ENCODE data around the gene RASA3.

- peak; percentile 47; the same call in 1 of the 2 replicates for TF ChIP-seq CEBPB (IDR thresholded peaks at IDR 0.05; ENCODE audit: low read depth, low read length)
- TF ChIP-seq, protein P1, sequence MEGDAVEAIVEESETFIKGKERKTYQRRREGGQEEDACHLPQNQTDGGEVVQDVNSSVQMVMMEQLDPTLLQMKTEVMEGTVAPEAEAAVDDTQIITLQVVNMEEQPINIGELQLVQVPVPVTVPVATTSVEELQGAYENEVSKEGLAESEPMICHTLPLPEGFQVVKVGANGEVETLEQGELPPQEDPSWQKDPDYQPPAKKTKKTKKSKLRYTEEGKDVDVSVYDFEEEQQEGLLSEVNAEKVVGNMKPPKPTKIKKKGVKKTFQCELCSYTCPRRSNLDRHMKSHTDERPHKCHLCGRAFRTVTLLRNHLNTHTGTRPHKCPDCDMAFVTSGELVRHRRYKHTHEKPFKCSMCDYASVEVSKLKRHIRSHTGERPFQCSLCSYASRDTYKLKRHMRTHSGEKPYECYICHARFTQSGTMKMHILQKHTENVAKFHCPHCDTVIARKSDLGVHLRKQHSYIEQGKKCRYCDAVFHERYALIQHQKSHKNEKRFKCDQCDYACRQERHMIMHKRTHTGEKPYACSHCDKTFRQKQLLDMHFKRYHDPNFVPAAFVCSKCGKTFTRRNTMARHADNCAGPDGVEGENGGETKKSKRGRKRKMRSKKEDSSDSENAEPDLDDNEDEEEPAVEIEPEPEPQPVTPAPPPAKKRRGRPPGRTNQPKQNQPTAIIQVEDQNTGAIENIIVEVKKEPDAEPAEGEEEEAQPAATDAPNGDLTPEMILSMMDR (conservative IDR thresholded peaks at IDR 0.05; ENCODE audit: low read depth, low read length): no peak
- TF ChIP-seq BHLHE40 (IDR thresholded peaks at IDR 0.05; ENCODE audit: low read depth, low read length): peak; percentile 58; the same call in 1 of the 2 replicates
- TF ChIP-seq RCOR1 (IDR thresholded peaks at IDR 0.05; ENCODE audit: insufficient replicate concordance, low read length): no peak
- TF ChIP-seq SMC3 (IDR thresholded peaks at IDR 0.05; ENCODE audit: low read depth, low read length): no peak
- TF ChIP-seq POLR2A (IDR thresholded peaks at IDR 0.05; ENCODE audit: low read depth, low read length): no peak
- TF ChIP-seq MXI1 (IDR thresholded peaks at IDR 0.05; ENCODE audit: borderline replicate concordance, low read depth, low read length): 0 out of 2 replicates have a peak, but pooled peaks have one; percentile 36
- TF ChIP-seq RAD21 (IDR thresholded peaks at IDR 0.05; ENCODE audit: low read length): no peak
- TF ChIP-seq FOS (IDR thresholded peaks at IDR 0.05; ENCODE audit: low read depth, low read length): 0 out of 2 replicates have a peak, but pooled peaks have one; percentile 27
- no peak for TF ChIP-seq RFX5 (IDR thresholded peaks at IDR 0.05; ENCODE audit: low read depth, low read length)
- TF ChIP-seq, protein P2, sequence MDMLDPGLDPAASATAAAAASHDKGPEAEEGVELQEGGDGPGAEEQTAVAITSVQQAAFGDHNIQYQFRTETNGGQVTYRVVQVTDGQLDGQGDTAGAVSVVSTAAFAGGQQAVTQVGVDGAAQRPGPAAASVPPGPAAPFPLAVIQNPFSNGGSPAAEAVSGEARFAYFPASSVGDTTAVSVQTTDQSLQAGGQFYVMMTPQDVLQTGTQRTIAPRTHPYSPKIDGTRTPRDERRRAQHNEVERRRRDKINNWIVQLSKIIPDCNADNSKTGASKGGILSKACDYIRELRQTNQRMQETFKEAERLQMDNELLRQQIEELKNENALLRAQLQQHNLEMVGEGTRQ (IDR thresholded peaks at IDR 0.05; ENCODE audit: low read depth, low read length): peak; percentile 59
- TF ChIP-seq MAZ (IDR thresholded peaks at IDR 0.05; ENCODE audit: borderline replicate concordance, low read depth, low read length): 0 out of 2 replicates have a peak, but pooled peaks have one; percentile 31
- TF ChIP-seq MAFK (IDR thresholded peaks at IDR 0.05; ENCODE audit: low read depth, low read length): no peak
- TF ChIP-seq NFE2L2 (IDR thresholded peaks at IDR 0.05; ENCODE audit: low read depth, low read length): no peak
Measured at GRCh38 chr13:114124921-114125320, 7.5 kb downstream of the RASA3 start.

Measured in IMR-90 (cell line).